Fibroblast of the aortic adventitia (primary cell): Measurements from ENCODE around the gene LRRC14B. TPM values are rescaled to one million over a fixed set of nuclear protein-coding genes. Genes with fewer than 3 reads are reported as not detected.

Experiments used
- DNase-seq: peaks from one replicate; pipeline ENCODE4 v3.0.0-alpha.2; 2010; ENCODE audit warnings: low read depth
- H3K4me3 ChIP-seq: 2 replicates; pipeline ENCODE4 v1.5.1; 2011; ENCODE audit warnings: low read depth, mild to moderate bottlenecking, control low read depth, low read length, moderate library complexity
- CTCF ChIP-seq: IDR thresholded peaks from 2 replicates; pipeline ENCODE4 v1.5.1; 2011; ENCODE audit warnings: mild to moderate bottlenecking, low read length, control low read depth, inconsistent platforms; ENCODE audit not compliant: insufficient read depth
- total RNA-seq: library from RNA; depleted of rRNA; stranded (reverse); fragments of >200 nt; gene quantifications from 2 replicates; pipeline ENCODE4 v1.2.3, GENCODE V29; 2012; ENCODE audit warnings: low replicate concordance

LRRC14B gene
- total RNA-seq, 1 donor: not detected

- no peak for DNase-seq
- TF ChIP-seq CTCF: no peak
- H3K4me3 ChIP-seq: no peak overlapping the region
Observed at GRCh38 chr5:147751-148150, 43.5 kb upstream of the LRRC14B start.

DNA sequence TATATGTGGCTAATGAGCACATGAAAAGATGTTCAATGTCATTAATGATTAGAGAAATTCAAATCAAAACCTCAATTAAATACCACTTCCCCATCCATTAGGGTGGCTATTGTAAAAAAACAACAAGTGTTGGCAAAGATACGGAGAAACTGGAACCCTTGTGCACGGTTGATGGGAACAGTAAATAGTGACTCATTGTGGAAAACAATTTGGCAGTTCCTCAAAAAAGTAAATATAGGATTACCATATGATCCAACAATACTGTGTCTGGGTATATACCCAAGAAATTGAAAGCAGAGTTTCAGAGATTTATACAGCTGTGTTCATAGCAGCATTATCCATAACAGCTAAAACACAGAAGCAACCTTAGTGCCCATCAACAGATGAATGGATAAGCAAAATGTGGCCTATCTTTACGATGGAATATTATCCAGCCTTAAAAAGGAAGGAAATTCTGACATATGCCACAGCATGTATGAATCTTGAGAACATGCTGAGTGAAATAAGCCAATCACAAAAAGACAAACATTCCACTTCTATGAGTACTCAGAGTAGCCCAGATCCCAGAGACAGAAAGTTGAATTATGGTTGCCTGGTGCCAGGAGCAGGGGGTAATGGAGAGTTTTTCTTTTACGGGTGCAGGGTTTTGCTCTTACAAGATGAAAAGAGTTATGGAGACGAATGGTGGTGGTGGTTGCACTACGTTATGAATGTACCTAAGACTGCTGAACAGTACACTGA is 41.4 kb upstream of the LRRC14B start:
- no peak for TF ChIP-seq CTCF
- no peak overlapping the region for H3K4me3 ChIP-seq
- DNase-seq: no peak

GRCh38 chr5:150746-151145 is 40.5 kb upstream of the LRRC14B start:
- DNase-seq: no peak
- no peak for TF ChIP-seq CTCF
- no peak overlapping the region for H3K4me3 ChIP-seq

GRCh38 chr5:152077-152476 is 39.2 kb upstream of the LRRC14B start:
- no peak for DNase-seq
- no peak overlapping the region for H3K4me3 ChIP-seq
- TF ChIP-seq CTCF: no peak

DNA sequence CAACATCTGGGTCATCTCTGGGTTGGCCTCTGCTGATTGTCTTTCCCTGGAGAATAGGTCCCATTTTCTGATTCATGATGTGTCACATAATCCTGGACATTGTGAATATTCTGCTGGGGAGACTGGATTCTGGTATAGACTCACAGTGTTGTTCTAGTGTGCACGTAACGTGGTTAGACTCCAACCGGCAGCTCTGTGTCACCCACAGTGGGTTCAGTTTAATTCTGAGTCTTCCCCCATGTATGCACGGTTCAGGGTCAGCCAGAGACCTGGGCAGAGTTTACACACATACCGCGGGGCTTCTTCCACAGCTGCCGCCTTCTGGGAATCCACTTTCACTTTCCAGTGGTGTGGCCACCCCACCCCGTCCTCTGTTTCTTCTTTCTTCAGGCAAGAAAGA is 38.0 kb upstream of the LRRC14B start:
- no peak overlapping the region for H3K4me3 ChIP-seq
- DNase-seq: no peak

GRCh38 chr5:154236-154635 is 37.1 kb upstream of the LRRC14B start:
- no peak for TF ChIP-seq CTCF
- DNase-seq: no peak
- no peak overlapping the region for H3K4me3 ChIP-seq

More for the DNA sequence above, 38.0 kb upstream of the LRRC14B start:
- no peak for TF ChIP-seq CTCF

GRCh38 chr5:154826-155225 is 36.5 kb upstream of the LRRC14B start:
- no peak for DNase-seq
- no peak overlapping the region for H3K4me3 ChIP-seq
- TF ChIP-seq CTCF: no peak
